Body of pancreas (tissue), 4 donors: Measurements from ENCODE around the gene ANTXR2.

Source experiments
- POLR2A ChIP-seq, 3 donors: fragments of 450-650 bp; IDR thresholded peaks; one replicate each; pipeline ENCODE4 v1.6.1; 2016; ENCODE audit warnings: antibody characterized with exemption in 3 of 3, mild to moderate bottlenecking in 2 of 3
- TF ChIP-seq, protein P1 (sequence below), 7 experiments: fragments of 450-650 bp in 4 of 7; fragments of 200-600 bp in 3 of 7; sonication (generic) in 3 of 7; IDR thresholded peaks; one replicate each; pipeline ENCODE4 v1.5.1; 2016 to 2019; ENCODE audit warnings: antibody characterized with exemption in 7 of 7

- TF ChIP-seq, protein P1, sequence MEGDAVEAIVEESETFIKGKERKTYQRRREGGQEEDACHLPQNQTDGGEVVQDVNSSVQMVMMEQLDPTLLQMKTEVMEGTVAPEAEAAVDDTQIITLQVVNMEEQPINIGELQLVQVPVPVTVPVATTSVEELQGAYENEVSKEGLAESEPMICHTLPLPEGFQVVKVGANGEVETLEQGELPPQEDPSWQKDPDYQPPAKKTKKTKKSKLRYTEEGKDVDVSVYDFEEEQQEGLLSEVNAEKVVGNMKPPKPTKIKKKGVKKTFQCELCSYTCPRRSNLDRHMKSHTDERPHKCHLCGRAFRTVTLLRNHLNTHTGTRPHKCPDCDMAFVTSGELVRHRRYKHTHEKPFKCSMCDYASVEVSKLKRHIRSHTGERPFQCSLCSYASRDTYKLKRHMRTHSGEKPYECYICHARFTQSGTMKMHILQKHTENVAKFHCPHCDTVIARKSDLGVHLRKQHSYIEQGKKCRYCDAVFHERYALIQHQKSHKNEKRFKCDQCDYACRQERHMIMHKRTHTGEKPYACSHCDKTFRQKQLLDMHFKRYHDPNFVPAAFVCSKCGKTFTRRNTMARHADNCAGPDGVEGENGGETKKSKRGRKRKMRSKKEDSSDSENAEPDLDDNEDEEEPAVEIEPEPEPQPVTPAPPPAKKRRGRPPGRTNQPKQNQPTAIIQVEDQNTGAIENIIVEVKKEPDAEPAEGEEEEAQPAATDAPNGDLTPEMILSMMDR (IDR thresholded peaks at IDR 0.05), result no peak
- TF ChIP-seq POLR2A (IDR thresholded peaks at IDR 0.05), result no peak
Observed at GRCh38 chr4:80103629-80104028, 30.6 kb upstream of the ANTXR2 start.
